Rectal smooth muscle tissue (tissue), 1 donor: Measurements from ENCODE around the gene CSNK1E.

ENCODE experiments used
- H3K27ac ChIP-seq: one replicate; pipeline ENCODE4 v1.7.0; 2013; ENCODE audit warnings: low read depth, low read length, inconsistent platforms
- H3K27me3 ChIP-seq: one replicate; pipeline ENCODE4 v1.7.0; 2013; ENCODE audit warnings: low read length; ENCODE audit not compliant: control insufficient read depth, insufficient read depth
- H3K36me3 ChIP-seq: one replicate; pipeline ENCODE4 v1.7.0; 2013; ENCODE audit warnings: low read length; ENCODE audit not compliant: control insufficient read depth, insufficient read depth
- H3K4me1 ChIP-seq: one replicate; pipeline ENCODE4 v1.7.0; 2013; ENCODE audit warnings: low read length; ENCODE audit not compliant: control insufficient read depth, insufficient read depth
- H3K4me3 ChIP-seq: one replicate; pipeline ENCODE4 v1.7.0; 2013; ENCODE audit warnings: low read length
- H3K9ac ChIP-seq: one replicate; pipeline ENCODE4 v1.7.0; 2013; ENCODE audit warnings: low read length

CSNK1E gene

GRCh38 chr22:38246046-38246658 lies 71.1 kb downstream of the CSNK1E start:
- Histone ChIP-seq H3K27ac (no peak overlapping the region), H3K27me3 (no peaks in the 10 kb centered on the region), H3K9ac (no peak overlapping the region), H3K4me1 (peaks cover 7% of the 10 kb centered on the region), H3K36me3 (peaks cover 23% of the 10 kb centered on the region), H3K4me3 (no peak overlapping the region)

DNA sequence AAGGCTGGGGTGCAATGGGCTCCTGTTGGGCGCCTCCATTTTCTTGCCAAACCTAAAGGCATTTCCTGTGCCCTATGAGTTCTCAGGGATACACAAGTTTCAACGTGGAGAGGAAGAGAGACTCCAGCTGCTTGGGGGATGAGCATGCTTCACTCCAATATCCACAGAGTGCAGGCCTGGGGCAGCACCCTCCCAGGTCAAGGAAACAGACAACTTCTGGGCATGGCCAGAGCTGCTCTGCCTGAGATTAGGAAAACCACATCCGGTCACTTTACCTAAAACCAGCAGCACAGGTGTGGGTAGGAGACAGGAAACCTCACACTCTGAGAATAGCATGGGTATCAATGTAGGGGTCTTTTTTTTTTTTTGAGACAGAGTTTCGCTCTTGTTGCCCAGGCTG lies 73.1 kb downstream of the CSNK1E start:
- no peaks in the 10 kb centered on the region for H3K27me3 ChIP-seq
- no peak overlapping the region for H3K9ac ChIP-seq
- peaks cover 11% of the 10 kb centered on the region for H3K4me1 ChIP-seq
- peaks cover 23% of the 10 kb centered on the region for H3K36me3 ChIP-seq
- no peak overlapping the region for H3K4me3 ChIP-seq
- no peak overlapping the region for H3K27ac ChIP-seq

DNA sequence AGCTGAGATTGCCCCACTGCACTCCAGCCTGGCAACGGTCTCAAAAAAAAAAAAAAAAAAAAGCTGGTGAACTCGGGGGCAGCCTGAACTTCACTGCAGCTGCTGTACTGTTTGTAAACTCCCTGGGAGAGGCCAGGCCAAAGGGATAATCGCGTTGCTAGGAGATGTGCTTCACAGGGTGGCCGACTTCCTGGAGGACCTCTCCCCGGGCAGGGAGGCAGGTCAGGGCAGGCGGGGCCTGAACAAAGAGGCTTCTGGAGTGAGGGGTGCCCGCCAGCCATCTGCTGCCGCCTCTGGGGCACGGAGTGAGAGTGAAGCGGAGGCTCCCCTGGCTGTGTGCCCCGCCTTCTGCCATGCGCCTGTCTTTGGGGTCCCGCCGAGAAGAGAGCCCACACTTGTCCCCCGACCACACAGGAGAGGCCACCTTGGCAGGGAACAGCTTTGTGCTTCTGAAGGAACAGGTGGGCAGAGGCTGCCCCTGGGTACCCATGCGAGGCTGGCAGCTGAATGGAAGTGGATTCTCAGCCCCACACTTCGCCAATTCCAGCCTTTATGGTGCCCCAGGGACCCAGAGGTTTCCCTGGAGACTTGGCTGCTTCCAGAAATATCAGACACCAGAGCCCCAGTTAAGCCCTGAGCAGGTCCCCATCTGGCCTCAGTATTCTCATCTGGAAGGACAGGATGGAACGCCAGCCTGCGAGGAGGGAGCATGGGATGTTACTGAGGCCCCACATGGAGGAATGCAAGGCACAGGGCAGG lies 74.0 kb downstream of the CSNK1E start:
- no peak overlapping the region for H3K27ac ChIP-seq
- H3K27me3 ChIP-seq, result no peaks in the 10 kb centered on the region
- no peak overlapping the region for H3K9ac ChIP-seq
- no peak overlapping the region for H3K4me3 ChIP-seq
- peaks cover 19% of the 10 kb centered on the region for H3K4me1 ChIP-seq
- H3K36me3 ChIP-seq, result peaks cover 23% of the 10 kb centered on the region

DNA sequence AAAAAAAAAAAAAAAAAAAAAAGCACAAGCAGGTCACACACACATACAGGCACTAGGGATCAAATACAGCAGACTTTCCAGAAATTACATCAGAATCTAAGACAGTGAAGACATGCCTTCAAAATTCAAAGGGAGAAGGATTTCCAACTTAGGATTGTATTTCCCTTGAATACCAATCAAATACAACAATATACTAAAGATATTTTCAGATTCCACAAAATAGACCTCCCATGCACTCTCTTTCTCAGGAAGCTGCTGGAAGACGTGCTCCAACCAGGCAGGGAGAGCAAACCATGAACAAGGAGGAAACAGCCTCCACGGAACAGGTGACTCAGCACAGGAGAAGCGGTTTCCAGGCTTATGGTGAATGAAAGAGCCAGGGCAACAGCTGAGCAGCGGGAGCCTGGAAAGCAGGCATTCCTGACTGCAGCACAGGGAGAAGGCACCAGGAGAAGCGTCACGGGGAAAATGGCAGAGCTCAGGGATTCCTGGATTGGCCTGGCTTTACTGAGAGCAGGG lies 76.4 kb downstream of the CSNK1E start:
- H3K9ac ChIP-seq, result no peak overlapping the region
- H3K4me3 ChIP-seq, result no peak overlapping the region
- no peak overlapping the region for H3K27ac ChIP-seq
- peaks cover 7% of the 10 kb centered on the region for H3K36me3 ChIP-seq
- H3K4me1 ChIP-seq, result peaks cover 12% of the 10 kb centered on the region
- H3K27me3 ChIP-seq, result no peaks in the 10 kb centered on the region
